GM10266 (cell line): ENCODE results near the gene DLX3.

Source experiments
- DNase-seq: peaks from one replicate; pipeline ENCODE4 v3.0.0; 2012; ENCODE audit errors: extremely low spot score
- CTCF ChIP-seq: IDR thresholded peaks from 2 replicates; pipeline ENCODE4 v1.5.1; 2012; ENCODE audit warnings: mild to moderate bottlenecking, low read depth; ENCODE audit not compliant: control insufficient read depth, insufficient read depth; ENCODE audit errors: missing control alignments

DLX3 gene

GRCh38 chr17:49977463-49978389 lies 17.3 kb downstream of the DLX3 start:
- TF ChIP-seq CTCF, result no peak
- DNase-seq, result no peak

- no peak for DNase-seq
- TF ChIP-seq CTCF, result no peak
These were observed 18.2 kb downstream of the DLX3 start for GRCh38 chr17:49976828-49977202.

GRCh38 chr17:49976163-49976827 lies 18.7 kb downstream of the DLX3 start:
- TF ChIP-seq CTCF, result no peak
- no peak for DNase-seq

GRCh38 chr17:49975531-49975930 lies 19.5 kb downstream of the DLX3 start:
- no peak for DNase-seq
- no peak for TF ChIP-seq CTCF

GRCh38 chr17:49973271-49973615 lies 21.8 kb downstream of the DLX3 start:
- no peak for TF ChIP-seq CTCF
- no peak for DNase-seq

GRCh38 chr17:49972486-49973270 lies 22.3 kb downstream of the DLX3 start:
- no peak for TF ChIP-seq CTCF
- DNase-seq, result no peak

- no peak for DNase-seq
These were observed 23.1 kb downstream of the DLX3 start for GRCh38 chr17:49971848-49972485.

More at GRCh38 chr17:49971848-49972485, 23.1 kb downstream of the DLX3 start:
- TF ChIP-seq CTCF, result no peak
